ENCODE data around the gene NRM.
"Not testable (repeated sequence)": the region's sequence is repeated elsewhere in the genome, so short reads cannot be mapped to it uniquely, and the experiment has no call there.

NRM gene

GRCh38 chr6:30690403-30691207 is at the start of gene NRM:
Gene NRM, minus strand, starts transcription at chr6:30690984. Its CDS starts 10 bp downstream, at chr6:30690974.
- H3K9me3 Mint-ChIP-seq (ENCODE audit: low read depth): no peaks in the 10 kb centered on the region
- H3K27me3 Mint-ChIP-seq: no peaks in the 10 kb centered on the region
- H3K36me3 Mint-ChIP-seq: no peaks in the 10 kb centered on the region
- H3K4me3 Mint-ChIP-seq: peak within 1 kb of the TSS; percentile 91
- H3K4me1 Mint-ChIP-seq (ENCODE audit: low read depth): peaks cover 42% of the 10 kb centered on the region
- peak within 1 kb of the TSS; percentile 84 for H3K27ac Mint-ChIP-seq

GRCh38 chr6:30740540-30740870 is 49.7 kb upstream of the NRM start:
- Mint-ChIP-seq H3K27me3 (no peaks in the 10 kb centered on the region), H3K36me3 (peaks cover 21% of the 10 kb centered on the region), H3K4me1 (ENCODE audit: low read depth) (peaks cover 73% of the 10 kb centered on the region), H3K4me3 (peak overlapping the region; percentile 93), H3K9me3 (ENCODE audit: low read depth) (no peaks in the 10 kb centered on the region), H3K27ac (peak overlapping the region; percentile 89)

GRCh38 chr6:30738532-30738931 is 47.7 kb upstream of the NRM start:
- Mint-ChIP-seq H3K4me3 (peak overlapping the region; percentile 63), H3K27ac (no peak overlapping the region)

GRCh38 chr6:30735668-30736314 is 45.0 kb upstream of the NRM start:
- Mint-ChIP-seq H3K9me3 (ENCODE audit: low read depth) (no peaks in the 10 kb centered on the region), H3K4me1 (ENCODE audit: low read depth) (peaks cover 71% of the 10 kb centered on the region), H3K4me3 (peak overlapping the region; percentile 83), H3K27me3 (no peaks in the 10 kb centered on the region), H3K36me3 (peaks cover 17% of the 10 kb centered on the region), H3K27ac (peak overlapping the region; percentile 97)

More at GRCh38 chr6:30738532-30738931, 47.7 kb upstream of the NRM start:
- Mint-ChIP-seq H3K4me1 (ENCODE audit: low read depth) (peaks cover 73% of the 10 kb centered on the region), H3K27me3 (no peaks in the 10 kb centered on the region), H3K36me3 (peaks cover 21% of the 10 kb centered on the region), H3K9me3 (ENCODE audit: low read depth) (no peaks in the 10 kb centered on the region)

GRCh38 chr6:30732237-30732943 is 41.6 kb upstream of the NRM start:
- H3K27me3 Mint-ChIP-seq: no peaks in the 10 kb centered on the region

GRCh38 chr6:30730601-30731435 is 40.0 kb upstream of the NRM start:
- peak overlapping the region; percentile 46 for H3K27ac Mint-ChIP-seq
- H3K9me3 Mint-ChIP-seq (ENCODE audit: low read depth): no peaks in the 10 kb centered on the region
- peaks cover 5% of the 10 kb centered on the region for H3K36me3 Mint-ChIP-seq
- no peaks in the 10 kb centered on the region for H3K27me3 Mint-ChIP-seq
- H3K4me1 Mint-ChIP-seq (ENCODE audit: low read depth): peaks cover 42% of the 10 kb centered on the region
- peak overlapping the region; percentile 56 for H3K4me3 Mint-ChIP-seq

More at GRCh38 chr6:30732237-30732943, 41.6 kb upstream of the NRM start:
- Mint-ChIP-seq H3K9me3 (ENCODE audit: low read depth) (no peaks in the 10 kb centered on the region), H3K4me3 (no peak overlapping the region), H3K4me1 (ENCODE audit: low read depth) (peaks cover 53% of the 10 kb centered on the region), H3K36me3 (peaks cover 12% of the 10 kb centered on the region), H3K27ac (peak overlapping the region; percentile 50)

- H3K27me3 Mint-ChIP-seq: no peaks in the 10 kb centered on the region
- peaks cover 5% of the 10 kb centered on the region for H3K36me3 Mint-ChIP-seq
- H3K4me1 Mint-ChIP-seq (ENCODE audit: low read depth): peaks cover 51% of the 10 kb centered on the region
- peak overlapping the region; percentile 78 for H3K27ac Mint-ChIP-seq
- H3K9me3 Mint-ChIP-seq (ENCODE audit: low read depth): no peaks in the 10 kb centered on the region
- no peak overlapping the region for H3K4me3 Mint-ChIP-seq
These were observed 37.3 kb upstream of the NRM start for GRCh38 chr6:30727920-30728553.

GRCh38 chr6:30726506-30727413 is 36.0 kb upstream of the NRM start:
- Mint-ChIP-seq H3K9me3 (ENCODE audit: low read depth) (no peaks in the 10 kb centered on the region), H3K27ac (peak overlapping the region; percentile 78), H3K4me3 (no peak overlapping the region), H3K36me3 (peaks cover 10% of the 10 kb centered on the region), H3K4me1 (ENCODE audit: low read depth) (peaks cover 51% of the 10 kb centered on the region), H3K27me3 (no peaks in the 10 kb centered on the region)

GRCh38 chr6:30725713-30726505 is 35.1 kb upstream of the NRM start:
- H3K27ac Mint-ChIP-seq: peak overlapping the region; percentile 78
- no peaks in the 10 kb centered on the region for H3K27me3 Mint-ChIP-seq
- H3K4me3 Mint-ChIP-seq: no peak overlapping the region
- H3K36me3 Mint-ChIP-seq: peaks cover 10% of the 10 kb centered on the region
- no peaks in the 10 kb centered on the region for H3K9me3 Mint-ChIP-seq (ENCODE audit: low read depth)
- H3K4me1 Mint-ChIP-seq (ENCODE audit: low read depth): peaks cover 46% of the 10 kb centered on the region

GRCh38 chr6:30724906-30725667 is 34.3 kb upstream of the NRM start:
- Mint-ChIP-seq H3K27me3 (no peaks in the 10 kb centered on the region), H3K4me1 (ENCODE audit: low read depth) (peaks cover 38% of the 10 kb centered on the region), H3K4me3 (peak overlapping the region; percentile 99), H3K27ac (peak overlapping the region; percentile 72), H3K36me3 (peaks cover 10% of the 10 kb centered on the region), H3K9me3 (ENCODE audit: low read depth) (no peaks in the 10 kb centered on the region)

GRCh38 chr6:30723843-30724741 is 33.3 kb upstream of the NRM start:
- not testable (repeated sequence) for H3K9me3 Mint-ChIP-seq (ENCODE audit: low read depth); H3K27me3 Mint-ChIP-seq
- H3K4me1 Mint-ChIP-seq (ENCODE audit: low read depth): peaks cover 45% of the 10 kb centered on the region
- peak overlapping the region; percentile 99 for H3K27ac Mint-ChIP-seq
- peak overlapping the region; percentile 99 for H3K4me3 Mint-ChIP-seq
- peaks cover 10% of the 10 kb centered on the region for H3K36me3 Mint-ChIP-seq
